Skin of body (tissue), 2 donors: ENCODE measurements around the gene METTL27. TPM values are rescaled to one million over a fixed set of nuclear protein-coding genes. Genes with fewer than 3 reads are reported as not detected.
A peak's percentile ranks its signal among the peaks of the same experiment; 100 is the strongest.
"Not testable (repeated sequence)": the region's sequence is repeated elsewhere in the genome, so short reads cannot be mapped to it uniquely, and the experiment has no call there.

ENCODE experiments used
- DNase-seq: peaks from one replicate; lab custom pipeline; 2025; lab: John Stamatoyannopoulos, UW
- total RNA-seq: library from RNA; depleted of rRNA; stranded (reverse); fragments of >200 nt; gene quantifications from one replicate; pipeline ENCODE4 v1.2.3, GENCODE V29; 2014

Gene METTL27
- total RNA-seq, 1 donor from 2014 or later: 3.2 TPM

- DNase-seq: no peak
Observed at GRCh38 chr7:73869011-73869798, 26.9 kb upstream of the METTL27 start.

GRCh38 chr7:73866446-73866767 lies 24.1 kb upstream of the METTL27 start:
- no peak for DNase-seq

- peak; percentile 17 for DNase-seq
Observed at GRCh38 chr7:73865738-73866445, 23.6 kb upstream of the METTL27 start.

- DNase-seq: no peak
Observed at GRCh38 chr7:73864981-73865711, 22.8 kb upstream of the METTL27 start.

- DNase-seq: no peak
Observed at GRCh38 chr7:73861305-73861704, 19.0 kb upstream of the METTL27 start.

- no peak for DNase-seq
Observed at GRCh38 chr7:73860859-73861258, 18.5 kb upstream of the METTL27 start, which contains the start of gene TMEM270. TSS of gene TMEM270 (plus strand) at chr7:73861159. CDS start at chr7:73861195, 36 bp downstream.

GRCh38 chr7:73858807-73859206 lies 16.5 kb upstream of the METTL27 start:
- DNase-seq: no peak

- DNase-seq: no peak
Observed at GRCh38 chr7:73856941-73857340, 14.6 kb upstream of the METTL27 start.

- no peak for DNase-seq
Observed at GRCh38 chr7:73852500-73852899, 10.2 kb upstream of the METTL27 start.

- peak; percentile 67 for DNase-seq
Observed at GRCh38 chr7:73851410-73852338, 9.4 kb upstream of the METTL27 start.

GRCh38 chr7:73850781-73851207 lies 8.5 kb upstream of the METTL27 start:
- peak; percentile 81 for DNase-seq

GRCh38 chr7:73847941-73848723 lies 5.8 kb upstream of the METTL27 start:
- no peak for DNase-seq

- DNase-seq: not testable (repeated sequence)
Observed at GRCh38 chr7:73845701-73846195, 3.4 kb upstream of the METTL27 start.

GRCh38 chr7:73844848-73845460 lies 2.6 kb upstream of the METTL27 start:
- DNase-seq: no peak

GRCh38 chr7:73844131-73844547 lies 1.8 kb upstream of the METTL27 start:
- no peak for DNase-seq

- DNase-seq: no peak
Observed at GRCh38 chr7:73841689-73842066, 638 bp downstream of the METTL27 start.

- DNase-seq: no peak
Observed at GRCh38 chr7:73840715-73841379, 1.5 kb downstream of the METTL27 start.

GRCh38 chr7:73839743-73840714 lies 2.3 kb downstream of the METTL27 start:
- no peak for DNase-seq
